ENCODE measurements around the gene NDRG2.

- TF ChIP-seq POLR2A (IDR thresholded peaks at IDR 0.05): no peak
- TF ChIP-seq CTCF (IDR thresholded peaks at IDR 0.05): no peak
- no peak for TF ChIP-seq EP300 (IDR thresholded peaks at IDR 0.05)
Measured at GRCh38 chr14:21054768-21055145, 29.9 kb upstream of the NDRG2 start.

All from ovary (tissue), 3 donors.